NCI-H69 (cell line): Measurements from ENCODE around the gene SMYD5.
"Not testable (repeated sequence)": the region's sequence is repeated elsewhere in the genome, so short reads cannot be mapped to it uniquely, and the experiment has no call there.

Experiments
- DNase-seq: peaks from one replicate; lab custom pipeline; 2025; lab: John Stamatoyannopoulos, UW

Gene SMYD5

GRCh38 chr2:73259704-73260337 is 45.8 kb downstream of the SMYD5 start:
- no peak for DNase-seq

- DNase-seq, result peak; percentile 3
Measured at GRCh38 chr2:73260338-73260984, 46.4 kb downstream of the SMYD5 start.

GRCh38 chr2:73262108-73262651 is 48.1 kb downstream of the SMYD5 start:
- DNase-seq, result peak; percentile 31

- not testable (repeated sequence) for DNase-seq
Measured at GRCh38 chr2:73262691-73263429, 48.8 kb downstream of the SMYD5 start.

- no peak for DNase-seq
Measured at GRCh38 chr2:73263540-73264331, 49.7 kb downstream of the SMYD5 start.

- DNase-seq, result no peak
Measured at GRCh38 chr2:73264332-73264606, 50.2 kb downstream of the SMYD5 start.

GRCh38 chr2:73264783-73265182 is 50.7 kb downstream of the SMYD5 start:
- no peak for DNase-seq

- DNase-seq, result no peak
Measured at GRCh38 chr2:73265298-73266060, 51.4 kb downstream of the SMYD5 start.

- DNase-seq, result no peak
Measured at GRCh38 chr2:73266061-73266901, 52.2 kb downstream of the SMYD5 start.

GRCh38 chr2:73267008-73267407 is 53.0 kb downstream of the SMYD5 start:
- DNase-seq, result no peak

- peak; percentile 62 for DNase-seq
Measured at GRCh38 chr2:73268366-73268829, 54.4 kb downstream of the SMYD5 start.

GRCh38 chr2:73268830-73269685 is 55.0 kb downstream of the SMYD5 start:
- DNase-seq, result peak; percentile 88

GRCh38 chr2:73269686-73270465 is 55.8 kb downstream of the SMYD5 start:
- DNase-seq, result peak; percentile 38

GRCh38 chr2:73272270-73272669 is 58.2 kb downstream of the SMYD5 start:
- no peak for DNase-seq
